K562 (cell line): ENCODE measurements around the gene GADD45G. TPM values are rescaled to one million over a fixed set of nuclear protein-coding genes. Genes with fewer than 3 reads are reported as not detected.

Source experiments
- ATAC-seq: fragments of 200-7000 bp; cut with Tn5 transposase; 3 replicates; pipeline ENCODE4 v1.9.1; 2020; ENCODE audit warnings: moderate library complexity
- BruUV-seq: library from RNA; stranded (reverse); fragments of 400-500 nt; replicated peaks from 2 replicates; lab custom pipeline; 2021; lab: Mats Ljungman, UMichigan
- CTCF ChIA-PET: fragments of 300-600 bp; formaldehyde crosslinking; extraction: SDS; loops from one replicate; lab custom pipeline; 2021; ENCODE audit warnings: low intra/inter-chr PET ratio; lab: Yijun Ruan, JAX
- POLR2A ChIA-PET: fragments of 300-600, 350-650 bp; sonication (Branson Sonifier 250); formaldehyde crosslinking; extraction: SDS; loops from one replicate; lab custom pipeline; 2021; ENCODE audit warnings: antibody characterized with exemption, inconsistent platforms; lab: Yijun Ruan, JAX
- DNase-seq, 4 experiments: peaks; one replicate each; pipeline versions ENCODE4 v3.0.0 to v3.0.0-alpha.2; 2011 to 2018; ENCODE audit warnings: low spot score in 3 of 4, mixed read lengths in 3 of 4; ENCODE audit errors: extremely low read depth in 1 of 4
- FAIRE-seq: peaks from 2 replicates; lab custom pipeline; 2011; peaks lifted over from hg19 to GRCh38; lab: Jason Lieb, UNC
- H2AFZ ChIP-seq: 2 replicates; pipeline ENCODE4 v1.6.0; 2011; ENCODE audit warnings: low read depth, low read length, control low read depth, inconsistent platforms
- H3K27ac ChIP-seq: fragments of 200-600 bp; 3 replicates; pipeline ENCODE4 v1.8.0; 2011; ENCODE audit warnings: low read depth, mild to moderate bottlenecking, control low read depth, inconsistent platforms, low read length, moderate library complexity, mixed read lengths; ENCODE audit errors: extremely low read depth
- H3K27me3 ChIP-seq, 2 experiments: fragments of 300-600 bp in 1 of 2; 2 replicates in 1 of 2; 3 replicates in 1 of 2; pipeline versions ENCODE4 v1.6.0 to v1.8.0; 2011; ENCODE audit warnings: inconsistent platforms in 2 of 2, low read length in 2 of 2, mild to moderate bottlenecking in 1 of 2, mixed read lengths in 1 of 2, moderate library complexity in 1 of 2; ENCODE audit not compliant: control insufficient read depth in 2 of 2, insufficient read depth in 2 of 2
- H3K36me3 ChIP-seq: fragments of 300-600 bp; 3 replicates; pipeline ENCODE4 v1.8.0; 2011; ENCODE audit warnings: mild to moderate bottlenecking, low read length, inconsistent platforms; ENCODE audit not compliant: control insufficient read depth, insufficient read depth
- H3K4me1 ChIP-seq, 2 experiments: fragments of 200-600 bp in 1 of 2; replicated peaks in 1 of 2; 2 replicates in 1 of 2; 3 replicates in 1 of 2; pipeline versions ENCODE4 v1.5.1 to v1.8.0; 2011; ENCODE audit warnings: inconsistent platforms in 2 of 2, low read length in 2 of 2, mild to moderate bottlenecking in 1 of 2, mixed read lengths in 1 of 2, moderate library complexity in 1 of 2; ENCODE audit not compliant: control insufficient read depth in 2 of 2, insufficient read depth in 2 of 2
- H3K4me2 ChIP-seq: 2 replicates; pipeline ENCODE4 v1.6.1; 2011; ENCODE audit warnings: low read length, control low read depth, inconsistent platforms, mixed read lengths; ENCODE audit not compliant: insufficient read depth
- H3K4me3 ChIP-seq: fragments of 200-600 bp; sonication (generic), shearing (Covaris generic); 2 replicates; pipeline ENCODE4 v1.5.1; 2016; ENCODE audit warnings: control low read depth, inconsistent platforms
- H3K79me2 ChIP-seq: fragments of 200-600 bp; 3 replicates; pipeline ENCODE4 v1.8.0; 2011; ENCODE audit warnings: low read length, inconsistent platforms; ENCODE audit not compliant: control insufficient read depth, insufficient read depth
- H3K9ac ChIP-seq, 2 experiments: 2 replicates each; pipeline versions ENCODE4 v1.6.0 to v1.6.1; 2011; ENCODE audit warnings: low read depth in 2 of 2, low read length in 2 of 2, control low read depth in 1 of 2, inconsistent platforms in 1 of 2, mild to moderate bottlenecking in 1 of 2, mixed read lengths in 1 of 2; ENCODE audit not compliant: insufficient read depth in 1 of 2
- H3K9me1 ChIP-seq: one replicate; pipeline ENCODE4 v1.6.0; 2011; ENCODE audit warnings: inconsistent platforms, mild to moderate bottlenecking, low read length, moderate library complexity; ENCODE audit not compliant: control insufficient read depth, insufficient read depth
- H3K9me3 ChIP-seq: replicated peaks from 2 replicates; pipeline ENCODE4 v1.5.1; 2011; ENCODE audit warnings: low read depth, low read length, inconsistent platforms; ENCODE audit not compliant: control insufficient read depth, insufficient read depth
- H4K20me1 ChIP-seq: replicated peaks from 2 replicates; pipeline ENCODE4 v1.6.1; 2011; ENCODE audit warnings: low read length, inconsistent platforms, mixed read lengths; ENCODE audit not compliant: control insufficient read depth, insufficient read depth
- BDP1 ChIP-seq: IDR thresholded peaks from 3 replicates; pipeline ENCODE4 v1.6.1; 2011; ENCODE audit not compliant: insufficient read length, insufficient read depth
- CTCF ChIP-seq, 3 experiments: IDR thresholded peaks in 2 of 3; conservative IDR thresholded peaks in 1 of 3; 2 replicates each; pipeline ENCODE4 v1.5.1; 2011 to 2012; ENCODE audit warnings: low read length in 3 of 3, mild to moderate bottlenecking in 3 of 3, control low read depth in 2 of 3, improper control_type of control experiment in 1 of 3, inconsistent platforms in 1 of 3, low read depth in 1 of 3, mixed read lengths in 1 of 3, moderate library complexity in 1 of 3; ENCODE audit not compliant: insufficient read depth in 2 of 3
- DMBX1 ChIP-seq: fragments of 250-450 bp; sonication (Bioruptor Pico); IDR thresholded peaks from 2 replicates; pipeline ENCODE4 v1.8.0; 2022; ENCODE audit warnings: inconsistent platforms, mild to moderate bottlenecking, moderate library complexity, borderline replicate concordance
- FOXK2 ChIP-seq, 2 experiments: fragments of 450-650 bp; IDR thresholded peaks in 1 of 2; conservative IDR thresholded peaks in 1 of 2; 2 replicates each; pipeline ENCODE4 v1.6.1; 2016; ENCODE audit warnings: low read depth in 2 of 2, mild to moderate bottlenecking in 1 of 2
- MAFF ChIP-seq: IDR thresholded peaks from 2 replicates; pipeline ENCODE4 v1.6.1; 2012; ENCODE audit warnings: low read length, improper control_type of control experiment
- MTA3 ChIP-seq: fragments of 450-650 bp; formaldehyde crosslinking; IDR thresholded peaks from 2 replicates; pipeline ENCODE4 v1.6.1; 2017; ENCODE audit warnings: mild to moderate bottlenecking, borderline replicate concordance
- RAD21 ChIP-seq, 2 experiments: fragments of 250-450 bp in 1 of 2; fragments of 450-650 bp in 1 of 2; sonication (Bioruptor Pico) in 1 of 2; formaldehyde crosslinking in 1 of 2; IDR thresholded peaks in 1 of 2; conservative IDR thresholded peaks in 1 of 2; 2 replicates each; pipeline versions ENCODE4 v1.4.0 to v1.8.0; 2020 to 2022; ENCODE audit warnings: mild to moderate bottlenecking in 2 of 2, moderate library complexity in 1 of 2
- REST ChIP-seq, 2 experiments: fragments of 450-650 bp; formaldehyde crosslinking in 1 of 2; IDR thresholded peaks; 2 replicates each; pipeline versions ENCODE4 v1.4.0 to v1.6.1; 2014 to 2020; ENCODE audit warnings: mild to moderate bottlenecking in 2 of 2, borderline replicate concordance in 1 of 2, low read depth in 1 of 2
- SMAD4 ChIP-seq: fragments of 250-450 bp; sonication (Bioruptor Pico); conservative IDR thresholded peaks from 2 replicates; pipeline ENCODE4 v1.8.0; 2021; ENCODE audit warnings: inconsistent platforms, mild to moderate bottlenecking, moderate library complexity
- WGBS: fragments of 100-300 bp; shearing (Covaris generic); methylation state at CpG from one replicate; pipeline ENCODE4 v1.1.6; 2016; ENCODE audit warnings: low coverage, mixed read lengths; ENCODE audit not compliant: insufficient coverage; ENCODE audit errors: missing lambda C conversion rate; 5-methylcytosine and 5-hydroxymethylcytosine counted together
- in situ Hi-C: fragments of 300-500 bp; cut with MboI; formaldehyde crosslinking; loops from 4 replicates; pipeline ENCODE4 v1.15.0; 2018; ENCODE audit warnings: inconsistent platforms, mixed read lengths
- intact Hi-C: fragments of 100-400 bp; cut with micrococcal nuclease; formaldehyde crosslinking; loops from 2 replicates; pipeline ENCODE4 v1.14.2; 2022
- polyA plus RNA-seq, 8 experiments: library from polyadenylated mRNA; depleted of rRNA in 4 of 8; stranded (reverse) in 5 of 8; unstranded in 3 of 8; fragments of >200 nt; fragmentation: Nextera tagmentation in 2 of 8; fragmentation: Illumina TruSeq in 1 of 8; extraction: Ambion mirVana in 2 of 8; extraction: Trizol in 1 of 8; gene quantifications; 2 replicates each; pipeline versions ENCODE4 v1.2.1 to v1.2.3, GENCODE V29; 2011 to 2014; ENCODE audit warnings: inconsistent platforms in 1 of 8, missing spikeins in 1 of 8
- total RNA-seq, 7 experiments: library from RNA; depleted of rRNA in 6 of 7; stranded (reverse); fragments of >200 nt in 6 of 7; fragmentation: Illumina TruSeq in 2 of 7; extraction: Trizol in 2 of 7; gene quantifications; 2 replicates each; pipeline versions ENCODE4 v1.2.1 to v1.2.3, GENCODE V29; 2011 to 2021; ENCODE audit warnings: low replicate concordance in 1 of 7

The GADD45G gene
- total and polyA plus RNA-seq, 9 of the 15 experiments (the other 6 are each of a cell fraction or from before 2014, with no cell fraction given), result 0.20 to 0.34 TPM; not detected in 7

- in situ Hi-C loops (loop anchor here (5.0 kb wide), 1 partner anchor 498 kb away; no protein-coding TSS in a partner anchor), intact Hi-C loops (loop anchor here (1.0 to 10.0 kb wide), 3 partner anchors 61 to 495 kb away; no protein-coding TSS in a partner anchor)
- FAIRE-seq (peak; percentile 65), ATAC-seq (peak; percentile 31), DNase-seq (peak; percentile 14 to 48 (median 40))
- H3K79me2 ChIP-seq, result no peaks in the 10 kb centered on the region
- H3K36me3 ChIP-seq, result no peaks in the 10 kb centered on the region
- 6% methylated on average over 12 of the region's 64 CpGs for WGBS
- no peak overlapping the region for H3K4me2 ChIP-seq
- H3K9me1 ChIP-seq, result no peaks in the 10 kb centered on the region
- no peak overlapping the region for H3K4me3 ChIP-seq
- no peaks in the 10 kb centered on the region for H3K9me3 ChIP-seq
- H3K27ac ChIP-seq, result no peak overlapping the region
- H4K20me1 ChIP-seq, result 0 out of 2 replicates have a peak, but pooled peaks cover 3% of the 10 kb centered on the region
- no TSS peak for BruUV-seq
- peaks cover 10 to 31% of the 10 kb centered on the region in 2 experiments; a peak in 4 of 5 replicates for H3K4me1 ChIP-seq
- ChIA-PET CTCF (interaction anchor here (0.7 to 1.8 kb wide), 3 partner anchors 28 to 501 kb away, joined by 4 to 11 read pairs (median 5); no protein-coding TSS in a partner anchor), POLR2A (no interaction called here)
- H2AFZ ChIP-seq, result no peak overlapping the region
- H3K9ac ChIP-seq, result no peak overlapping the region
- H3K27me3 ChIP-seq, result no peaks in the 10 kb centered on the region
- no peak for TF ChIP-seq SMAD4 (CRISPR knock-in tag)
- no peak for TF ChIP-seq FOXK2 (conservative IDR thresholded peaks at IDR 0.05 in 1 of 2, IDR thresholded peaks at IDR 0.05 in 1 of 2; ENCODE audit: low read depth in 2 of 2)
- TF ChIP-seq REST (IDR thresholded peaks at IDR 0.05; ENCODE audit: borderline replicate concordance), result peak; percentile 24; the same call in 1 of the 2 replicates
- no peak for TF ChIP-seq REST (CRISPR knock-in tag; IDR thresholded peaks at IDR 0.05; ENCODE audit: low read depth)
- TF ChIP-seq BDP1, result no peak
- TF ChIP-seq RAD21 (CRISPR knock-in tag; conservative IDR thresholded peaks at IDR 0.05 in 1 of 2, IDR thresholded peaks at IDR 0.05 in 1 of 2), result peak in 1 of 2 experiments; percentile 38; a peak in 2 of 4 replicates
- no peak for TF ChIP-seq MAFF
- TF ChIP-seq CTCF (IDR thresholded peaks at IDR 0.05 in 2 of 3, conservative IDR thresholded peaks at IDR 0.05 in 1 of 3; ENCODE audit: insufficient read depth in 2 of 3, low read depth in 1 of 3, low read length in 3 of 3), result peak in 2 of 3 experiments; percentile 35 to 38; a peak in 3 of 6 replicates
- TF ChIP-seq MTA3, result no peak
- TF ChIP-seq DMBX1 (CRISPR knock-in tag), result no peak
These were observed 796 bp upstream of the GADD45G start for GRCh38 chr9:89603767-89604665.
